ENCODE results near the gene CAMK2D.

GRCh38 chr4:113561092-113561491 is 200.4 kb downstream of the CAMK2D start:
- TF ChIP-seq, protein P1, sequence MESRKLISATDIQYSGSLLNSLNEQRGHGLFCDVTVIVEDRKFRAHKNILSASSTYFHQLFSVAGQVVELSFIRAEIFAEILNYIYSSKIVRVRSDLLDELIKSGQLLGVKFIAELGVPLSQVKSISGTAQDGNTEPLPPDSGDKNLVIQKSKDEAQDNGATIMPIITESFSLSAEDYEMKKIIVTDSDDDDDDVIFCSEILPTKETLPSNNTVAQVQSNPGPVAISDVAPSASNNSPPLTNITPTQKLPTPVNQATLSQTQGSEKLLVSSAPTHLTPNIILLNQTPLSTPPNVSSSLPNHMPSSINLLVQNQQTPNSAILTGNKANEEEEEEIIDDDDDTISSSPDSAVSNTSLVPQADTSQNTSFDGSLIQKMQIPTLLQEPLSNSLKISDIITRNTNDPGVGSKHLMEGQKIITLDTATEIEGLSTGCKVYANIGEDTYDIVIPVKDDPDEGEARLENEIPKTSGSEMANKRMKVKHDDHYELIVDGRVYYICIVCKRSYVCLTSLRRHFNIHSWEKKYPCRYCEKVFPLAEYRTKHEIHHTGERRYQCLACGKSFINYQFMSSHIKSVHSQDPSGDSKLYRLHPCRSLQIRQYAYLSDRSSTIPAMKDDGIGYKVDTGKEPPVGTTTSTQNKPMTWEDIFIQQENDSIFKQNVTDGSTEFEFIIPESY (IDR thresholded peaks at IDR 0.05), result no peak
- no peak for TF ChIP-seq EGR1 (IDR thresholded peaks at IDR 0.05; ENCODE audit: low read depth in 2 of 2)
